Neural cell (in vitro differentiated cells): ENCODE results near the gene ZNF362. TPM values are rescaled to one million over a fixed set of nuclear protein-coding genes. Genes with fewer than 3 reads are reported as not detected.

Experiments
- H2AFZ ChIP-seq: fragments of 200-600, 300-800 bp; sonication (generic), shearing (Covaris generic); 2 replicates; pipeline ENCODE4 v1.6.0; 2014; ENCODE audit warnings: low read depth, mild to moderate bottlenecking, antibody characterized with exemption, low read length, moderate library complexity
- H3F3A ChIP-seq: fragments of 200-600 bp; shearing (Covaris generic); 2 replicates; pipeline ENCODE4 v1.6.1; 2016; ENCODE audit warnings: mild to moderate bottlenecking, moderate library complexity, mixed read lengths, antibody characterized with exemption, low read length; ENCODE audit not compliant: insufficient read depth, poor library complexity, severe bottlenecking
- H3K27ac ChIP-seq: fragments of 200-600, 300-800 bp; sonication (generic), shearing (Covaris generic); 2 replicates; pipeline ENCODE4 v1.5.1; 2014; ENCODE audit warnings: mild to moderate bottlenecking, low read length, moderate library complexity
- H3K27me3 ChIP-seq: fragments of 300-800, 200-600 bp; sonication (generic), shearing (Covaris generic); 2 replicates; pipeline ENCODE4 v1.6.0; 2014; ENCODE audit warnings: mild to moderate bottlenecking, low read depth, low read length, moderate library complexity; ENCODE audit not compliant: insufficient read depth
- H3K36me3 ChIP-seq: fragments of 300-800, 200-600 bp; sonication (generic), shearing (Covaris generic); 2 replicates; pipeline ENCODE4 v1.5.1; 2014; ENCODE audit warnings: mild to moderate bottlenecking, antibody characterized with exemption, low read length, moderate library complexity; ENCODE audit not compliant: insufficient read depth
- H3K4me2 ChIP-seq: fragments of 300-800, 200-600 bp; sonication (generic), shearing (Covaris generic); 2 replicates; pipeline ENCODE4 v1.6.0; 2014; ENCODE audit warnings: mild to moderate bottlenecking, low read length
- H3K4me3 ChIP-seq: fragments of 300-800, 200-600 bp; sonication (generic), shearing (Covaris generic); 2 replicates; pipeline ENCODE4 v1.5.1; 2014; ENCODE audit warnings: mild to moderate bottlenecking, low read length, moderate library complexity
- H3K79me2 ChIP-seq: fragments of 200-600 bp; shearing (Covaris generic); replicated peaks from 2 replicates; pipeline ENCODE4 v1.6.0; 2014; ENCODE audit warnings: mild to moderate bottlenecking, low read length, moderate library complexity; ENCODE audit not compliant: insufficient read depth
- H3K9ac ChIP-seq: fragments of 300-800, 200-600 bp; sonication (generic), shearing (Covaris generic); 2 replicates; pipeline ENCODE4 v1.6.1; 2016; ENCODE audit warnings: mild to moderate bottlenecking, low read length, mixed read lengths
- H3K9me2 ChIP-seq: fragments of 200-600 bp; shearing (Covaris generic); 2 replicates; pipeline ENCODE4 v1.6.1; 2016; ENCODE audit warnings: mild to moderate bottlenecking, low read length, mixed read lengths; ENCODE audit not compliant: insufficient read depth
- H3K9me3 ChIP-seq: fragments of 200-600, 300-800 bp; sonication (generic), shearing (Covaris generic); 2 replicates; pipeline ENCODE4 v1.6.1; 2016; ENCODE audit warnings: mild to moderate bottlenecking, mixed run types, low read length, moderate library complexity, mixed read lengths
- H4K20me1 ChIP-seq: fragments of 200-600 bp; shearing (Covaris generic); 2 replicates; pipeline ENCODE4 v1.6.1; 2016; ENCODE audit warnings: mild to moderate bottlenecking, mixed run types; ENCODE audit not compliant: insufficient read depth
- EP300 ChIP-seq: fragments of 450-650 bp; conservative IDR thresholded peaks from 2 replicates; pipeline ENCODE4 v1.6.1; 2014; ENCODE audit warnings: antibody characterized with exemption, mild to moderate bottlenecking, moderate library complexity; ENCODE audit not compliant: poor library complexity, severe bottlenecking
- POLR2AphosphoS5 ChIP-seq: IDR thresholded peaks from 2 replicates; pipeline ENCODE4 v1.6.1; 2012
- RAD21 ChIP-seq: fragments of 450-650 bp; conservative IDR thresholded peaks from 2 replicates; pipeline ENCODE4 v1.6.1; 2014; ENCODE audit warnings: antibody characterized with exemption, mild to moderate bottlenecking, moderate library complexity
- TAF1 ChIP-seq: IDR thresholded peaks from 2 replicates; pipeline ENCODE4 v1.6.1; 2012; ENCODE audit warnings: low read depth
- polyA plus RNA-seq: library from polyadenylated mRNA; depleted of rRNA; stranded (reverse); fragments of >200 nt; gene quantifications from 2 replicates; pipeline ENCODE4 v1.2.3, GENCODE V29; 2014
- TF ChIP-seq, protein P1 (sequence below): fragments of 450-650 bp; IDR thresholded peaks from 2 replicates; pipeline ENCODE4 v1.5.1; 2014; ENCODE audit warnings: antibody characterized with exemption, mild to moderate bottlenecking, moderate library complexity; ENCODE audit not compliant: poor library complexity, severe bottlenecking
- TF ChIP-seq, protein P2 (sequence below): IDR thresholded peaks from 2 replicates; pipeline ENCODE4 v1.6.1; 2012; ENCODE audit warnings: borderline replicate concordance

ZNF362 gene
- polyA plus RNA-seq, 1 donor from 2014 or later: 17.6 TPM

DNA sequence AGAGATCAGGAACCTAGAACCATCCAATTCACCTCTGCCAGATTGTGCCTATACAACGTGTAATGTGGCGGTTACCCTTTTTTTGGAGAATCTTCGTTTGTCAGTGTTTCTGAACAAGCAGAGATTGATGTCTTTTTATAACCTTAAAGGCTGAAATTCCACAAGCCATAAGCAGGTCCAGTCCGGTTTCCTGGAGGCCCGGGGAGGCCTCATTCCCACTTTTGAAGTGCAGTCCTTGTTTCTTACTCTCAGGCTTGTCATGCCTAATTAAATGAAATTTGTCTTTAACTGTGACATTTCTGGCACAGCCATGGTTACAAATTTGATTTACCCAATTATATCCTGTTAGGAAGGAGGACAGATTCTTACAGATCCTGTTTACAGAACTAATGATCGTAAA lies 27.8 kb downstream of the ZNF362 start:
- Histone ChIP-seq H3K9me2 (no peaks in the 10 kb centered on the region), H3K9me3 (no peaks in the 10 kb centered on the region), H3K9ac (no peak overlapping the region), H3K27ac (no peak overlapping the region), H4K20me1 (no peaks in the 10 kb centered on the region), H3K4me2 (no peak overlapping the region), H3K36me3 (peaks cover 5% of the 10 kb centered on the region), H3K79me2 (no peaks in the 10 kb centered on the region), H3K27me3 (no peaks in the 10 kb centered on the region), H3K4me3 (no peak overlapping the region), H3F3A (no peaks in the 10 kb centered on the region), H2AFZ (no peak overlapping the region)
- TF ChIP-seq TAF1 (no peak), POLR2AphosphoS5 (no peak), EP300 (no peak)
- TF ChIP-seq, protein P1, sequence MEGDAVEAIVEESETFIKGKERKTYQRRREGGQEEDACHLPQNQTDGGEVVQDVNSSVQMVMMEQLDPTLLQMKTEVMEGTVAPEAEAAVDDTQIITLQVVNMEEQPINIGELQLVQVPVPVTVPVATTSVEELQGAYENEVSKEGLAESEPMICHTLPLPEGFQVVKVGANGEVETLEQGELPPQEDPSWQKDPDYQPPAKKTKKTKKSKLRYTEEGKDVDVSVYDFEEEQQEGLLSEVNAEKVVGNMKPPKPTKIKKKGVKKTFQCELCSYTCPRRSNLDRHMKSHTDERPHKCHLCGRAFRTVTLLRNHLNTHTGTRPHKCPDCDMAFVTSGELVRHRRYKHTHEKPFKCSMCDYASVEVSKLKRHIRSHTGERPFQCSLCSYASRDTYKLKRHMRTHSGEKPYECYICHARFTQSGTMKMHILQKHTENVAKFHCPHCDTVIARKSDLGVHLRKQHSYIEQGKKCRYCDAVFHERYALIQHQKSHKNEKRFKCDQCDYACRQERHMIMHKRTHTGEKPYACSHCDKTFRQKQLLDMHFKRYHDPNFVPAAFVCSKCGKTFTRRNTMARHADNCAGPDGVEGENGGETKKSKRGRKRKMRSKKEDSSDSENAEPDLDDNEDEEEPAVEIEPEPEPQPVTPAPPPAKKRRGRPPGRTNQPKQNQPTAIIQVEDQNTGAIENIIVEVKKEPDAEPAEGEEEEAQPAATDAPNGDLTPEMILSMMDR: no peak

DNA sequence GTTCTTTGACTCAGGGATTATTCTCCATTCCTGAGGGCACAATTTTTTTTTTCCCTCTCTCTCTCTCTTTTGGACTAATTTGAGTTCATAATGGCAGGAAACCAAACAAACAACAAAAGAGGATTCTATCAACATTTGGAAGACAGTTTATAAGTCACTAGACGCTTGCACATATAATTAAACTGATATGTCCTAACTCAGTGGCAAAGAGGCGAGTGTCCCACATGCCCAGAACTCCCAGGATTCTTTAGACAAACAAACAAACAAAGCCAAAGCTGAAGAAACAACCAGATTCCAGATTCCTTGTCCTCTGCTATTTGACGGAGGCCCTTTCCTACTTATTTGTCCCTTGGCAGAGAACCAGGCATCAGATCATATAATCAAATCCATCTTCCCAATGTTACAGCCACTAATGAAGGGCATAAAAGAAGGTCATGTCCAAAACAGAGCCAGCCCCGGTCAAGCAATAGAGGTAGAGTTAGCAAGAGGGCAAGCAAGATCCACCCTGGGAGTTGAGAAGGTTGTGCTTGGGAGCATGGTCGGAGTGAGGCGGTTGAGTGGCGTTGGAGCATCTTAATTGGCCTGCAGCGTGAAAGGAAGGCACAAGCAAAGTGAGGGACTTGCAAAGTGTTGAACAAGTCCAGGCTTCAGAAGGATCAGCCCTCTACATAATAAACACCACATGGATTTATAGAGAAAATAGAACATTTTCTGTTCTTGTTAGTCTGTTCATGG lies 30.3 kb downstream of the ZNF362 start:
- Histone ChIP-seq H3F3A (no peaks in the 10 kb centered on the region), H3K4me3 (no peak overlapping the region), H3K36me3 (peaks cover 3% of the 10 kb centered on the region), H3K9ac (no peak overlapping the region), H3K9me3 (no peaks in the 10 kb centered on the region), H3K4me2 (no peak overlapping the region), H4K20me1 (no peaks in the 10 kb centered on the region), H3K27ac (no peak overlapping the region), H3K79me2 (no peaks in the 10 kb centered on the region), H3K27me3 (no peaks in the 10 kb centered on the region), H3K9me2 (no peaks in the 10 kb centered on the region), H2AFZ (no peak overlapping the region)
- TF ChIP-seq POLR2AphosphoS5 (no peak), EP300 (no peak), RAD21 (no peak)
- TF ChIP-seq, protein P1: no peak
- TF ChIP-seq, protein P2, sequence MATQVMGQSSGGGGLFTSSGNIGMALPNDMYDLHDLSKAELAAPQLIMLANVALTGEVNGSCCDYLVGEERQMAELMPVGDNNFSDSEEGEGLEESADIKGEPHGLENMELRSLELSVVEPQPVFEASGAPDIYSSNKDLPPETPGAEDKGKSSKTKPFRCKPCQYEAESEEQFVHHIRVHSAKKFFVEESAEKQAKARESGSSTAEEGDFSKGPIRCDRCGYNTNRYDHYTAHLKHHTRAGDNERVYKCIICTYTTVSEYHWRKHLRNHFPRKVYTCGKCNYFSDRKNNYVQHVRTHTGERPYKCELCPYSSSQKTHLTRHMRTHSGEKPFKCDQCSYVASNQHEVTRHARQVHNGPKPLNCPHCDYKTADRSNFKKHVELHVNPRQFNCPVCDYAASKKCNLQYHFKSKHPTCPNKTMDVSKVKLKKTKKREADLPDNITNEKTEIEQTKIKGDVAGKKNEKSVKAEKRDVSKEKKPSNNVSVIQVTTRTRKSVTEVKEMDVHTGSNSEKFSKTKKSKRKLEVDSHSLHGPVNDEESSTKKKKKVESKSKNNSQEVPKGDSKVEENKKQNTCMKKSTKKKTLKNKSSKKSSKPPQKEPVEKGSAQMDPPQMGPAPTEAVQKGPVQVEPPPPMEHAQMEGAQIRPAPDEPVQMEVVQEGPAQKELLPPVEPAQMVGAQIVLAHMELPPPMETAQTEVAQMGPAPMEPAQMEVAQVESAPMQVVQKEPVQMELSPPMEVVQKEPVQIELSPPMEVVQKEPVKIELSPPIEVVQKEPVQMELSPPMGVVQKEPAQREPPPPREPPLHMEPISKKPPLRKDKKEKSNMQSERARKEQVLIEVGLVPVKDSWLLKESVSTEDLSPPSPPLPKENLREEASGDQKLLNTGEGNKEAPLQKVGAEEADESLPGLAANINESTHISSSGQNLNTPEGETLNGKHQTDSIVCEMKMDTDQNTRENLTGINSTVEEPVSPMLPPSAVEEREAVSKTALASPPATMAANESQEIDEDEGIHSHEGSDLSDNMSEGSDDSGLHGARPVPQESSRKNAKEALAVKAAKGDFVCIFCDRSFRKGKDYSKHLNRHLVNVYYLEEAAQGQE: no peak
